T-helper 17 cell (primary cell): ENCODE data around the gene KLK15. TPM values are rescaled to one million over a fixed set of nuclear protein-coding genes. Genes with fewer than 3 reads are reported as not detected.
"Not testable (repeated sequence)": the region's sequence is repeated elsewhere in the genome, so short reads cannot be mapped to it uniquely, and the experiment has no call there.

Experiments used
- ATAC-seq: fragments of 150-1000 bp; cut with Tn5 transposase; 2 replicates; pipeline ENCODE4 v1.10.0; 2021; ENCODE audit warnings: mild to moderate bottlenecking, moderate library complexity
- DNase-seq, 3 donors: peaks; one replicate each; pipeline versions ENCODE4 v3.0.0 to v3.0.0-alpha.2; 2020 to 2021
- H3K9me3 ChIP-seq: one replicate; pipeline ENCODE4 v1.7.0; 2013; ENCODE audit warnings: low read length, mild to moderate bottlenecking; ENCODE audit not compliant: control insufficient read depth, poor library complexity, severe bottlenecking
- H3K27ac Mint-ChIP-seq: one replicate; pipeline ENCODE4 v1.8.0; 2022; ENCODE audit warnings: mild to moderate bottlenecking, moderate library complexity, mixed read lengths
- H3K27me3 Mint-ChIP-seq: one replicate; pipeline ENCODE4 v1.8.0; 2022; ENCODE audit warnings: mixed read lengths
- H3K36me3 Mint-ChIP-seq: one replicate; pipeline ENCODE4 v1.8.0; 2022; ENCODE audit warnings: low read depth, mixed read lengths
- H3K4me1 Mint-ChIP-seq: one replicate; pipeline ENCODE4 v1.8.0; 2022; ENCODE audit warnings: mild to moderate bottlenecking, mixed read lengths
- H3K4me3 Mint-ChIP-seq: one replicate; pipeline ENCODE4 v1.8.0; 2022; ENCODE audit warnings: mild to moderate bottlenecking, moderate library complexity, mixed read lengths
- total RNA-seq, 4 donors: library from RNA in 2 of 4; stranded (reverse) in 2 of 4; gene quantifications; one replicate each; pipeline ENCODE4 v1.2.3 and lab custom pipeline; 2022 to 2026

Gene KLK15
- total RNA-seq, 2 donors from 2014 or later: not detected

GRCh38 chr19:50821622-50822021 is 11.8 kb downstream of the KLK15 start:
- Mint-ChIP-seq H3K4me3 (peak overlapping the region; percentile 15), H3K36me3 (peaks cover 17% of the 10 kb centered on the region), H3K4me1 (peaks cover 25% of the 10 kb centered on the region), H3K27ac (no peak overlapping the region), H3K27me3 (peaks cover 68% of the 10 kb centered on the region)
- ATAC-seq (no peak), DNase-seq (no peak)
- no peaks in the 10 kb centered on the region for H3K9me3 ChIP-seq

GRCh38 chr19:50821248-50821612 is 12.1 kb downstream of the KLK15 start:
- no peaks in the 10 kb centered on the region for H3K9me3 ChIP-seq
- no peak for ATAC-seq
- H3K4me3 Mint-ChIP-seq: peak overlapping the region; percentile 15
- peaks cover 71% of the 10 kb centered on the region for H3K27me3 Mint-ChIP-seq
- H3K4me1 Mint-ChIP-seq: peaks cover 25% of the 10 kb centered on the region
- peaks cover 19% of the 10 kb centered on the region for H3K36me3 Mint-ChIP-seq
- H3K27ac Mint-ChIP-seq: no peak overlapping the region
- DNase-seq: no peak

- Mint-ChIP-seq H3K4me1 (peaks cover 25% of the 10 kb centered on the region), H3K36me3 (peaks cover 17% of the 10 kb centered on the region), H3K4me3 (peak overlapping the region; percentile 63), H3K27ac (no peak overlapping the region), H3K27me3 (peaks cover 76% of the 10 kb centered on the region)
- ATAC-seq: no peak
- DNase-seq: no peak
- no peaks in the 10 kb centered on the region for H3K9me3 ChIP-seq
Observed at GRCh38 chr19:50820549-50821247, 12.7 kb downstream of the KLK15 start.

GRCh38 chr19:50820086-50820485 is 13.3 kb downstream of the KLK15 start:
- DNase-seq (no peak), ATAC-seq (no peak)
- Mint-ChIP-seq H3K4me1 (peaks cover 25% of the 10 kb centered on the region), H3K4me3 (peak overlapping the region; percentile 63), H3K27ac (no peak overlapping the region), H3K27me3 (peaks cover 82% of the 10 kb centered on the region), H3K36me3 (peaks cover 17% of the 10 kb centered on the region)
- H3K9me3 ChIP-seq: no peaks in the 10 kb centered on the region

- DNase-seq (no peak), ATAC-seq (no peak)
- Mint-ChIP-seq H3K27me3 (peaks cover 86% of the 10 kb centered on the region), H3K27ac (no peak overlapping the region), H3K4me1 (peaks cover 25% of the 10 kb centered on the region), H3K36me3 (peaks cover 17% of the 10 kb centered on the region), H3K4me3 (peak overlapping the region; percentile 63)
- H3K9me3 ChIP-seq: no peaks in the 10 kb centered on the region
Observed at GRCh38 chr19:50819636-50820035, 13.7 kb downstream of the KLK15 start.

- DNase-seq: no peak
- Mint-ChIP-seq H3K27me3 (peaks cover 87% of the 10 kb centered on the region), H3K27ac (no peak overlapping the region)
Observed at GRCh38 chr19:50818859-50819472, 14.4 kb downstream of the KLK15 start.

GRCh38 chr19:50817941-50818858 is 15.2 kb downstream of the KLK15 start:
- peak in 2 of 3 donors; percentile 23 to 41 for DNase-seq
- Mint-ChIP-seq H3K27ac (no peak overlapping the region), H3K36me3 (peaks cover 17% of the 10 kb centered on the region), H3K27me3 (peaks cover 84% of the 10 kb centered on the region), H3K4me1 (peaks cover 25% of the 10 kb centered on the region), H3K4me3 (peak overlapping the region; percentile 85)
- no peaks in the 10 kb centered on the region for H3K9me3 ChIP-seq
- peak; percentile 67 for ATAC-seq

More at GRCh38 chr19:50818859-50819472, 14.4 kb downstream of the KLK15 start:
- peaks cover 17% of the 10 kb centered on the region for H3K36me3 Mint-ChIP-seq
- peak overlapping the region; percentile 85 for H3K4me3 Mint-ChIP-seq
- H3K4me1 Mint-ChIP-seq: peaks cover 25% of the 10 kb centered on the region
- H3K9me3 ChIP-seq: no peaks in the 10 kb centered on the region
- no peak for ATAC-seq

GRCh38 chr19:50815439-50815838 is 17.9 kb downstream of the KLK15 start:
- ATAC-seq (no peak), DNase-seq (no peak)
- peaks cover 12% of the 10 kb centered on the region for H3K36me3 Mint-ChIP-seq
- H3K9me3 ChIP-seq: no peaks in the 10 kb centered on the region
- peaks cover 64% of the 10 kb centered on the region for H3K27me3 Mint-ChIP-seq
- peaks cover 13% of the 10 kb centered on the region for H3K4me1 Mint-ChIP-seq
- no peak overlapping the region for H3K27ac Mint-ChIP-seq
- no peak overlapping the region for H3K4me3 Mint-ChIP-seq

- no peak overlapping the region for H3K4me3 Mint-ChIP-seq
- DNase-seq (no peak), ATAC-seq (no peak)
- peaks cover 11% of the 10 kb centered on the region for H3K36me3 Mint-ChIP-seq
- H3K27ac Mint-ChIP-seq: no peak overlapping the region
- H3K4me1 Mint-ChIP-seq: peaks cover 9% of the 10 kb centered on the region
- H3K9me3 ChIP-seq: no peaks in the 10 kb centered on the region
- H3K27me3 Mint-ChIP-seq: peaks cover 58% of the 10 kb centered on the region
Observed at GRCh38 chr19:50814883-50815282, 18.5 kb downstream of the KLK15 start.

GRCh38 chr19:50812474-50812873 is 20.9 kb downstream of the KLK15 start:
- Mint-ChIP-seq H3K27me3 (peaks cover 34% of the 10 kb centered on the region), H3K4me3 (no peak overlapping the region)

GRCh38 chr19:50811622-50812238 is 21.6 kb downstream of the KLK15 start:
- not testable (repeated sequence) for DNase-seq, ATAC-seq
- H3K27me3 Mint-ChIP-seq: peaks cover 30% of the 10 kb centered on the region

More at GRCh38 chr19:50812474-50812873, 20.9 kb downstream of the KLK15 start:
- no peaks in the 10 kb centered on the region for H3K9me3 ChIP-seq
- Mint-ChIP-seq H3K4me1 (peaks cover under 1% of the 10 kb centered on the region), H3K36me3 (peaks cover 7% of the 10 kb centered on the region), H3K27ac (no peak overlapping the region)
- ATAC-seq (no peak), DNase-seq (no peak)

GRCh38 chr19:50808856-50809255 is 24.5 kb downstream of the KLK15 start:
- no peaks in the 10 kb centered on the region for H3K9me3 ChIP-seq
- peaks cover 13% of the 10 kb centered on the region for H3K4me1 Mint-ChIP-seq
- H3K27me3 Mint-ChIP-seq: peaks cover 7% of the 10 kb centered on the region
- H3K36me3 Mint-ChIP-seq: peaks cover 6% of the 10 kb centered on the region
- ATAC-seq (no peak), DNase-seq (no peak)
- H3K27ac Mint-ChIP-seq: no peak overlapping the region
- no peak overlapping the region for H3K4me3 Mint-ChIP-seq

More at GRCh38 chr19:50811622-50812238, 21.6 kb downstream of the KLK15 start:
- H3K9me3 ChIP-seq, H3K4me3 Mint-ChIP-seq, H3K36me3 Mint-ChIP-seq, H3K27ac Mint-ChIP-seq, H3K4me1 Mint-ChIP-seq: not testable (repeated sequence)
